ENCODE measurements around the gene SLC16A5. TPM values are rescaled to one million over a fixed set of nuclear protein-coding genes. Genes with fewer than 3 reads are reported as not detected.

The SLC16A5 gene
- total RNA-seq, 4 donors from 2014 or later = 1.5 to 7.9 (median 6.9) TPM

DNA sequence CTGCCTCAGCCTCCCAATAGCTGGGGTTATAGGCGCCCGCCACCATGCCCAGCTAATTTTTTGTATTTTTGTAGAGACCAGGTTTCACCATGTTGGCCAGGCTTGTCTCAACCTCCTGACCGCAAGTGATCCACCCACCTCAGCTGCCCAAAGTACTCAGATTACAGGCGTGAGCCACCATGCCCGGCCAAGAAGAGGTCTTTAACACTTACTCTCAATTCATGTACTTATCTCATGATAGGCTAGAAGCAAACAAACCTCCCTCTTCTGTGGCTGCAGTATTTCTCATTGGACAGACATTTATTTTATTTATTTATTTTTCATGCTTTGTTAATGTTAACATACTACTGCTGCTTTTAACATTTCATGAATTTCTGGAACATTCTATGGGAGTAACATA, 50.8 kb downstream of the SLC16A5 start:
- peak in 1 of 2 donors; percentile 81 for DNase-seq
- Histone ChIP-seq H3K9me3 (no peaks in the 10 kb centered on the region), H3K4me1 (peaks cover 0 to 15% of the 10 kb centered on the region in 2 donors), H3K4me3 (no peak overlapping the region), H3K27me3 (no peaks in the 10 kb centered on the region), H3K36me3 (no peaks in the 10 kb centered on the region), H3K27ac (peak overlapping the region; percentile 17 to 62 (median 44))
- peak; percentile 90 to 94 for ATAC-seq
- in situ Hi-C loops (cut with MboI; ENCODE audit: low sequenced_read_pairs in 4 of 4) (no loop called here), intact Hi-C loops (cut with DNase I; ENCODE audit: low total_unique reads) (no loop called here)
- TF ChIP-seq, protein P1, sequence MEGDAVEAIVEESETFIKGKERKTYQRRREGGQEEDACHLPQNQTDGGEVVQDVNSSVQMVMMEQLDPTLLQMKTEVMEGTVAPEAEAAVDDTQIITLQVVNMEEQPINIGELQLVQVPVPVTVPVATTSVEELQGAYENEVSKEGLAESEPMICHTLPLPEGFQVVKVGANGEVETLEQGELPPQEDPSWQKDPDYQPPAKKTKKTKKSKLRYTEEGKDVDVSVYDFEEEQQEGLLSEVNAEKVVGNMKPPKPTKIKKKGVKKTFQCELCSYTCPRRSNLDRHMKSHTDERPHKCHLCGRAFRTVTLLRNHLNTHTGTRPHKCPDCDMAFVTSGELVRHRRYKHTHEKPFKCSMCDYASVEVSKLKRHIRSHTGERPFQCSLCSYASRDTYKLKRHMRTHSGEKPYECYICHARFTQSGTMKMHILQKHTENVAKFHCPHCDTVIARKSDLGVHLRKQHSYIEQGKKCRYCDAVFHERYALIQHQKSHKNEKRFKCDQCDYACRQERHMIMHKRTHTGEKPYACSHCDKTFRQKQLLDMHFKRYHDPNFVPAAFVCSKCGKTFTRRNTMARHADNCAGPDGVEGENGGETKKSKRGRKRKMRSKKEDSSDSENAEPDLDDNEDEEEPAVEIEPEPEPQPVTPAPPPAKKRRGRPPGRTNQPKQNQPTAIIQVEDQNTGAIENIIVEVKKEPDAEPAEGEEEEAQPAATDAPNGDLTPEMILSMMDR (IDR thresholded peaks at IDR 0.05 in 4 of 5, conservative IDR thresholded peaks at IDR 0.05 in 1 of 5) = no peak
- TF ChIP-seq POLR2A (IDR thresholded peaks at IDR 0.05) = no peak

DNA sequence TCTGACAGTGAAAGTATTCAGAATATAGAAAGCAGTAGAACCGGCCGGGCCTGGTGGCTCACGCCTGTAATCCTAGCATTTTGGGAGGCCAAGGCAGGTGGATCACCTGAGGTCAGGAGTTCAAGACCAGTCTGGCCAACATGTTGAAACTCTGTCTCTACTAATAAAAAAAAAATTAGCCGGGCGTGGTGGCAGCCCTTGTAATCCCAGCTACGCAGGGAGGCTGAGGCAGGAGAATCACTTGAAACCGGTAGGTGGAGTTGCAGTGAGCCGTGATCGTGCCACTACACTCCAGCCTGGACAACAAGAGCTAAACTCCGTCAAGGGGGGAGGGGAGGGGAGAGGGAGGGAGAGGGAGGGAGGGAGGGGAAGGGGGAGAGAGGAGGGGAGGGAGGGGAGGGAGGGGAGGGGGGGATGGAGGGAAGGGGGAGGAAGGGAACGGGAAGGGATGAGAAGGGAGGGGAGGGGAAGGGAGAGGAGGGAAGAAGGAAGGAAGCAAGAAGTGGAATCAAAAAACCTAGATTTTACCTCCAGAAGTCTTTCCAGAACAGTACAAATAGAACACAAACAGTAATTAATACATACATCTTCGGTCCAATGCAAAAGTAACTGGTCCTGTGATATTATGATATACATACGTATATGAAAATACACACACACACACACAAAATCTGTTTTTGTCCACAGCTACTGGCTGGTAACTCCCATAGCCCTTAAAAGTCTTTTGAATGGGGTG, 54.6 kb downstream of the SLC16A5 start:
- peaks cover 0 to 22% of the 10 kb centered on the region in 2 donors for H3K36me3 ChIP-seq
- TF ChIP-seq, protein P1 (IDR thresholded peaks at IDR 0.05 in 4 of 5, conservative IDR thresholded peaks at IDR 0.05 in 1 of 5) = no peak
- no peak for TF ChIP-seq POLR2A (IDR thresholded peaks at IDR 0.05)
- H3K27me3 ChIP-seq = no peaks in the 10 kb centered on the region
- ATAC-seq (no peak), DNase-seq (no peak)
- in situ Hi-C loops (cut with MboI; ENCODE audit: low sequenced_read_pairs in 4 of 4) (no loop called here), intact Hi-C loops (cut with DNase I; ENCODE audit: low total_unique reads) (no loop called here)
- no peak overlapping the region for H3K4me3 ChIP-seq
- H3K4me1 ChIP-seq = peaks cover 0 to 15% of the 10 kb centered on the region in 2 donors
- H3K9me3 ChIP-seq = no peaks in the 10 kb centered on the region
- H3K27ac ChIP-seq = no peak overlapping the region

GRCh38 chr17:75144816-75145512, 57.2 kb downstream of the SLC16A5 start:
- ATAC-seq = no peak
- no peak overlapping the region for H3K27ac ChIP-seq
- no peak for DNase-seq
- no peaks in the 10 kb centered on the region for H3K4me1 ChIP-seq
- no peaks in the 10 kb centered on the region for H3K9me3 ChIP-seq
- TF ChIP-seq POLR2A (IDR thresholded peaks at IDR 0.05) = no peak
- TF ChIP-seq, protein P1 (IDR thresholded peaks at IDR 0.05 in 4 of 5, conservative IDR thresholded peaks at IDR 0.05 in 1 of 5) = no peak
- in situ Hi-C loops (cut with MboI; ENCODE audit: low sequenced_read_pairs in 4 of 4) = no loop called here
- H3K27me3 ChIP-seq = no peaks in the 10 kb centered on the region
- intact Hi-C loops (cut with DNase I; ENCODE audit: low total_unique reads) = no loop called here
- peaks cover 0 to 34% of the 10 kb centered on the region in 2 donors for H3K36me3 ChIP-seq
- no peak overlapping the region for H3K4me3 ChIP-seq

DNA sequence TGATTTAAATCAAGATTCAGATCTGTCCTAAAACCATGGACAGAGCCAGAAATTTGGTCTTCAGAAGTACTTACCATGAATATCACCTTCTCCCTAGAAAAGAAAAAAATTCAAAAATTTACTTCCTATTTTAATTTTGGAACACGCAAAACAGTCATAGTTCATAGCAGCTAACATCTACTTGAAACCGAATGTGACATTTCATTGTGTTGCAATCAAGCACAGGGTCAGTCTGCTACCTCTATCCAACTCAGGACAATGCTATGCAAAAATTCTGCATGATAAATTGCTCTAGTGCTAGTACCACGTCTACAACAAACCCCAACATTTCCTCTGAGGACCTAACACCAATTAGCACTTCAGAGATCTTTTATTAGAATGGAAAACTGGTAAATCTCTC, 58.8 kb downstream of the SLC16A5 start:
- in situ Hi-C loops (cut with MboI; ENCODE audit: low sequenced_read_pairs in 4 of 4) = no loop called here
- intact Hi-C loops (cut with DNase I; ENCODE audit: low total_unique reads) = no loop called here
- peaks cover 0 to 34% of the 10 kb centered on the region in 2 donors for H3K36me3 ChIP-seq
- H3K4me3 ChIP-seq = no peak overlapping the region
- H3K4me1 ChIP-seq = no peaks in the 10 kb centered on the region
- no peaks in the 10 kb centered on the region for H3K9me3 ChIP-seq
- H3K27me3 ChIP-seq = no peaks in the 10 kb centered on the region
- peak overlapping the region in 2 of 4 donors; percentile 46 to 49 for H3K27ac ChIP-seq
- ATAC-seq = peak in 1 of 2 donors; percentile 84
- TF ChIP-seq, protein P1 (IDR thresholded peaks at IDR 0.05 in 4 of 5, conservative IDR thresholded peaks at IDR 0.05 in 1 of 5) = no peak
- TF ChIP-seq POLR2A (IDR thresholded peaks at IDR 0.05) = no peak
- DNase-seq = no peak
